GM19043 (cell line): ENCODE results near the gene EHD2.
"Not testable (repeated sequence)": the region's sequence is repeated elsewhere in the genome, so short reads cannot be mapped to it uniquely, and the experiment has no call there.

Experiments
- ATAC-seq: cut with Tn5 transposase; IDR thresholded peaks from one replicate; pipeline ENCODE4 v1.9.1; 2021; ENCODE audit warnings: low read depth; ENCODE audit not compliant: unreplicated experiment

Gene EHD2

GRCh38 chr19:47713046-47714021 is at the start of gene EHD2:
Gene EHD2, plus strand, starts transcription at chr19:47713422. Its CDS starts 3,191 bp downstream, at chr19:47716613.
- ATAC-seq = no peak

- no peak for ATAC-seq
These were observed 49.7 kb upstream of the EHD2 start for GRCh38 chr19:47663435-47663910.

- no peak for ATAC-seq
These were observed 49.1 kb upstream of the EHD2 start for GRCh38 chr19:47663911-47664771.

- not testable (repeated sequence) for ATAC-seq
These were observed 44.7 kb upstream of the EHD2 start for GRCh38 chr19:47668556-47668955.

- no peak for ATAC-seq
These were observed 42.5 kb upstream of the EHD2 start for GRCh38 chr19:47670736-47671135.

- ATAC-seq = no peak
These were observed 41.7 kb upstream of the EHD2 start for GRCh38 chr19:47671499-47671898.

- ATAC-seq = no peak
These were observed 39.8 kb upstream of the EHD2 start for GRCh38 chr19:47673426-47673825.

GRCh38 chr19:47674548-47674947 is 38.7 kb upstream of the EHD2 start:
- ATAC-seq = no peak

GRCh38 chr19:47675271-47675670 is 38.0 kb upstream of the EHD2 start:
- ATAC-seq = no peak

- ATAC-seq = no peak
These were observed 37.4 kb upstream of the EHD2 start for GRCh38 chr19:47675859-47676258.

GRCh38 chr19:47676811-47677210 is 36.4 kb upstream of the EHD2 start:
- ATAC-seq = no peak

- ATAC-seq = no peak
These were observed 33.8 kb upstream of the EHD2 start for GRCh38 chr19:47679251-47679900.

- ATAC-seq = no peak
These were observed 33.0 kb upstream of the EHD2 start for GRCh38 chr19:47679922-47680857.

GRCh38 chr19:47680858-47681332 is 32.3 kb upstream of the EHD2 start:
- ATAC-seq = no peak

GRCh38 chr19:47681388-47681787 is 31.8 kb upstream of the EHD2 start:
- no peak for ATAC-seq

- ATAC-seq = no peak
These were observed 31.3 kb upstream of the EHD2 start for GRCh38 chr19:47681936-47682335.

- ATAC-seq = no peak
These were observed 30.3 kb upstream of the EHD2 start for GRCh38 chr19:47682939-47683338.

GRCh38 chr19:47686679-47687450 is 26.4 kb upstream of the EHD2 start:
- no peak for ATAC-seq

- ATAC-seq = no peak
These were observed 25.3 kb upstream of the EHD2 start for GRCh38 chr19:47687906-47688305.
